HG03097 (cell line): Measurements from ENCODE around the gene CCL14.
"Not testable (repeated sequence)": the region's sequence is repeated elsewhere in the genome, so short reads cannot be mapped to it uniquely, and the experiment has no call there.

Experiments
- ATAC-seq: cut with Tn5 transposase; IDR thresholded peaks from one replicate; pipeline ENCODE4 v1.9.1; 2021; ENCODE audit not compliant: unreplicated experiment, low FRiP score

CCL14 gene

GRCh38 chr17:35995346-35995745 lies 8.8 kb upstream of the CCL14 start:
- ATAC-seq = not testable (repeated sequence)

GRCh38 chr17:35991075-35991474 lies 4.5 kb upstream of the CCL14 start:
- ATAC-seq = no peak

DNA sequence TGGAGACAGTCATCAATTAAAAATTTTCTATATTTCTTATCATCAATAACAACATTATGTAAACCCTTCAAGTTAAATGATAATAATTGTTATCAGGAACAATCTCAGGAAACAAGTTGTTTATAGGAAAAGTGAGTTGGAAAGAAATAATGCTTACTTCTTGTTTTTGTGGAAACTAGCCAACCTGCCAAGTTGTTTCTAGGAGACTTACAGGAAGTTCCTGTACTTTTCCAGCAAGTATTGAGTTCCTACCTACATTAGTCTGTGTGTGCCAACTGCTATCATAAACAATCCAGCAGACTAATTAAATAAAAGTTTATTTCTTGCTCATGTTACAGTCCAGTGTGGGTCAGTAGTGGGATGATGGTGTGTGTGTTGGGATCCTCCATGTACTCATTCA lies 1.6 kb upstream of the CCL14 start:
- ATAC-seq = no peak

GRCh38 chr17:35984140-35984539 lies 2.4 kb downstream of the CCL14 start:
- ATAC-seq = no peak

- ATAC-seq = no peak
Measured at GRCh38 chr17:35982409-35983191, 3.9 kb downstream of the CCL14 start.

- no peak for ATAC-seq
Measured at GRCh38 chr17:35981908-35982330, 4.6 kb downstream of the CCL14 start.

GRCh38 chr17:35981246-35981645 lies 5.3 kb downstream of the CCL14 start, which contains the start of gene CCL16:
Gene CCL16 (minus strand): TSS chr17:35981497. CDS start chr17:35981420, 77 bp downstream.
- ATAC-seq = no peak

DNA sequence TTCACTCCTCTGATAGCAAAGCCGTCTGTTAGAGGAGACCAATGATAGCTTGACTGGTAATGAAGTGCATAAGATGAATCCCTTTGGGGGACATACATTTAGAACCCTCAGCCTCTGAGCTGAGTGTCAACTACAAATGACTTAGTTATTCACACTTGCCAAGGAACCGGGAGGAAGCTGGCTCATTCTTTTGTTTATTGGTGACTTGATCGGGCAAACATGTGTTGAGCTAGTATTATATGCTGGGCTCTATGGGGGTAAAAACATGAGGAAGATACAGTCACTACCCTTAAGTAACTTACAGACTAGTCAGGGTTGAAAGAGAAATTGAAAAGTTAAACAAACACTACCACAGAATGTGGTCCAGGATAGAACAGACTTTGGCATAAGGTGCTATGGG lies 8.2 kb downstream of the CCL14 start:
- ATAC-seq = no peak

DNA sequence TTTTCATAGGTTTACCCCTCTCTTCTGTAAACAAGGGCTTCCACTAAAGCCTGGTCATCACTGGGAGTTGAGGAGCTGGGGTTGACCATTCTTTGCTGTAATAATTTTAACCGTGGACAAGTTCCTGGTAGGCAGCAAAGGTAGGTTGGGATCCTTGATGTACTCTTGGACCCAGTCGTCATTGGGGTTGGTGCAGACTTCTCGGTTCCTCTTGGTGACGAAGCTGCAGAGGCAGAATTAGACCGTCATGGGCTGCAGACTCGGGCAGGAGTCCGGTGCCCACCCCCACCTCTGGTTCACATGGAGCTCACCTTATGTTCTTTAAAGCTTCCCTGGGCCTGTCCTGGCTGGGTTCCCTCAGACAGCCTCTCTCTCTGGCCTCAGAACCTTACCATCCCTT lies 9.0 kb downstream of the CCL14 start:
- no peak for ATAC-seq

GRCh38 chr17:35973333-35974260 lies 12.9 kb downstream of the CCL14 start:
- ATAC-seq = no peak

DNA sequence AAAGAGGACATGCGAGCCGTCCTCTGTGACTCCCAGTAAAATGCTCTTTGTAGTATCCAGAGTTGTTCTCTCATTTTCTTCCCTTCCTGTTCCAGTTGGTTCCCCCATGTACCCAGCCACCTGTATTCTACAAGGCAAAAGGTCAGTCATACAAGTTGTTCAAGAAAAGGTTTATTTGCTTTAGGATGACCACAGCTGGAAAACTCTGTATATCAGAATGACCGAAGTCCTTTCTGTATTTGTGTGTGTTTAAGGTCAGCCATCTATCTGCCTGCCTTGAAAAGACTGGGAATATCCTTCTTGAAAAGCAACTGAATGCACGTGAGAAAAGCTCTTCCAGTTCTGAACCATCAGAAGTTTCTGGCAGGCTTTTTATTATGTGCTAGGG lies 13.6 kb downstream of the CCL14 start:
- no peak for ATAC-seq

GRCh38 chr17:35972535-35972934 lies 14.0 kb downstream of the CCL14 start:
- ATAC-seq = no peak

- ATAC-seq = no peak
Measured at GRCh38 chr17:35972066-35972465, 14.5 kb downstream of the CCL14 start.

DNA sequence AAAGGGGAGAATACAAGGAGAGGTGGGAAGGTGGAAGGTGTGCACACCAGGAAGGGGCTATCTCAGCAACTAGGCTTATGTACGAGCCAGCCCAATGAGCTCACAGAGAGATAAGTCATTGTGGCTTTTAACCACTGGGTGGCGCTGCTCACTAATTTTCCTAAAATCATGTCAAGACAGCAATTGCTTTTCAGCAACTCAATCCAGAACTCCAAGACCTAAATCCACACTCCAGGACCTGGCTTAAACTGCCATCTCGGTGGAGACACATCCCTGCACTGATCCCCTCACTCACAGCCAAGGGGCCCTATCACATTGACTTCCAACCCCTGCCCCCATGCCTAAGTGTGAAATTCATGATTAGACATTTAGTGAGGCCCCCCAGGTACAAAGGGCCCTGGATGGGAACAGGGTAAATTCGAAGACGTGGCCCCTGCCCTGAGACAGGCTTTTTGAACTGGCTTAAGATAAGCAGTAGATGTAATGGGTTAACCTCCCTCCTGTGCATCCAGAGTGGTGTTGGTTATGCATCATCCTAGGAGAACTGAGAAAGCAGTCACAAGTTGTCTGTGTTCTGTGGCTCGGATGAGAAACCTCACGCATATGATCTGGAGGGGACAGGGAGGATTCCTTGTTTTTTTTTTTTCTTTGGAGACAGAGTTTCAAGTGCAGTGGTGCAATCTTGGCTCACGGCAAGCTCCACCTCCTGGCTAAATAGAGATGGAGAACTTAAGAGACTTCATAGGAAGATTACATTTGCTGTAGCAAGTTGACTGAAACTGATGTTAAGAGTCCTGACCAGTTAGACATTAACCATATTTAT lies 16.8 kb downstream of the CCL14 start:
- no peak for ATAC-seq

DNA sequence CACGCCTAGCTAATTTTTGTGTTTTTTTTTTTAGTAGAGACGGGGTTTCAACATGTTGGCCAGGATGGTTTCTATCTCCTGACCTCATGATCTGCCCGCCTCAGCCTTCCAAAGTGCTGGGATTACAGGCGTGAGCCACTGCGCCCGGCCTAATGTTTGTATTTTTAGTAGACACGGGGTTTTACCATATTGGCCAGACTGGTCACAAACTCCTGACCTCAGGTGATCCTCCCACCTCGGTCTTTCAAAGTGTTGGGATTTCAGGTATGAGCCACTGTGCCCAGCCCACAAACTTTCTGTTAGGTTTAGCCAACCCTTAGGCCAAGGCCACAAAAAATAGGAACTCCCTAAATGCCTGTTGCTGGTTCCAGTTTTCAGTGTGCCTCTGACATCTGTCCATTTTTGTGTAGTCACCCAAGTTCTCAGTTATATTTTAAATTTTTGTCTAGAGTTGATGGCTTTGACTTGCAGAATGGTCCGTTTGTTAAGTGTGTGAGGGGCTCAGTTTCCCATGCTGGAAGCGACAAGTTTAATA lies 17.9 kb downstream of the CCL14 start:
- no peak for ATAC-seq

- no peak for ATAC-seq
Measured at GRCh38 chr17:35965272-35965671, 21.3 kb downstream of the CCL14 start.

DNA sequence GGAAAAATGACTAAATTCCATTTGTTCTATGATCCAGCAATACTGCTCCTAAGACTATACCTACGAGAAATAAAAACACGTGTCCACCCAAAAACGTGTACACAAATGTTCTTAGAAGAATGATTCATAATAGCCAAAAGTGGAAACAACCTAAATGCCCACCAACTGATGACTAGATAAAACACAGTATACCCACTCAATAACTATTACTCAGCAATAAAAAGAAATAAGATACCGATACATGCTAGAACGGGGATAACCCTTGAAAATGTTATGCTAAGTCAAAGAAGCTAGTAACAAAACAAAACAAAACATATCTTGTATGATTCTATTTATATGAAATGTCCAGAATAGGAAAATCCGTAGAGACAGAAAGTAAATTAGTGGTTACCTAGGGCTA lies 22.9 kb downstream of the CCL14 start:
- no peak for ATAC-seq

DNA sequence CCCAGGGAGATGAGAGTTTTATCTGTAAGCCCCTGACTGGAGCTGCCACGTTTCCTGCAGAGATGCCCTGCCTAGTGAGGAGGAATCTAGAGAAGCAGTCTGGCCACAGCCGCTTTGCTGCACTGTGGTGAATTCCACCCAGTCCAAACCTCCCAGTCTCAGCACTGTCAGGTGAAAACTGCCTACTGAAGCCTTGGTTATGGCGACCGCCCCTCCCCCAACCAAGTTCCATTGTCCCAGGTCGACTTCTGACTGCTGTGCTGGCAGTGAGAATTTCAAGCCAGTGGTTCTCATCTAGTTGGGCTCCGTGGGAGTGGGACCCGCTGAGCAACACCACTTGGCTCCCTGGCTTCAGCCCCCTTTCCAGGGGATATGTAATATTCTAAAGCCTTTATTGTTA lies 32.8 kb downstream of the CCL14 start:
- no peak for ATAC-seq

DNA sequence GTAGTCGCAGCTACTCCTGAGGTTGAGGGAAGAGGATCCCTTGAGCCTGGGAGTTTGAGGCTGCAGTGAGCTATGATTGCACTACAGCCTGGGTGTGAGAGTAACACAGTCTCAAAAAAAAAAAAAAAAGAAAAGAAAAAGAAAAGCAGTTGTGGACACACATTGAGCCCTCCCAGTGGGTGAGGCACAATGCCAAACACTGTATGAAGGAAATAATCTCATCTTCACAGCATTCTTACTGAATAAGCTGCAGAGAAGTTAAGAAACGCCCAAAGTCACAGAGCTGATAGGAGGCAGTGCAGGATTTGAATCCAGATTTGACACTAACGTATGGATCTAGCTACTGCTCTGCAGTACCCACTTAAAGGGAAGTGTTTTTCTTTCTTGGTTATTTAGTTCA lies 37.1 kb downstream of the CCL14 start:
- no peak for ATAC-seq

GRCh38 chr17:35948092-35948491 lies 38.4 kb downstream of the CCL14 start:
- ATAC-seq = no peak
